HG02571 (cell line): ENCODE measurements around the gene RPL9.
"Not testable (repeated sequence)": the region's sequence is repeated elsewhere in the genome, so short reads cannot be mapped to it uniquely, and the experiment has no call there.

Experiments used
- ATAC-seq: cut with Tn5 transposase; IDR thresholded peaks from one replicate; pipeline ENCODE4 v1.9.1; 2021; ENCODE audit warnings: mild to moderate bottlenecking, moderate library complexity; ENCODE audit not compliant: unreplicated experiment

Gene RPL9

GRCh38 chr4:39467464-39467863 lies 8.7 kb upstream of the RPL9 start:
- no peak for ATAC-seq

- ATAC-seq: no peak
Observed at GRCh38 chr4:39466747-39467146, 8.0 kb upstream of the RPL9 start.

- ATAC-seq: no peak
Observed at GRCh38 chr4:39464886-39465501, 6.3 kb upstream of the RPL9 start.

GRCh38 chr4:39458161-39458504 lies 589 bp downstream of the RPL9 start:
- ATAC-seq: not testable (repeated sequence)

- ATAC-seq: no peak
Observed at GRCh38 chr4:39456946-39457763, 1.6 kb downstream of the RPL9 start.

- ATAC-seq: no peak
Observed at GRCh38 chr4:39455486-39455885, 3.2 kb downstream of the RPL9 start.

- no peak for ATAC-seq
Observed at GRCh38 chr4:39453738-39454137, 5.0 kb downstream of the RPL9 start.

- ATAC-seq: no peak
Observed at GRCh38 chr4:39452860-39453587, 5.7 kb downstream of the RPL9 start.

- ATAC-seq: no peak
Observed at GRCh38 chr4:39452153-39452859, 6.4 kb downstream of the RPL9 start.

GRCh38 chr4:39451423-39452023 lies 7.2 kb downstream of the RPL9 start:
- ATAC-seq: no peak

- ATAC-seq: no peak
Observed at GRCh38 chr4:39450618-39451017, 8.1 kb downstream of the RPL9 start.

GRCh38 chr4:39446842-39447573 lies 11.7 kb downstream of the RPL9 start:
- ATAC-seq: peak; percentile 78

GRCh38 chr4:39446483-39446841 lies 12.3 kb downstream of the RPL9 start:
- ATAC-seq: no peak

- no peak for ATAC-seq
Observed at GRCh38 chr4:39442998-39443397, 15.7 kb downstream of the RPL9 start.

- no peak for ATAC-seq
Observed at GRCh38 chr4:39441593-39441992, 17.1 kb downstream of the RPL9 start.

- no peak for ATAC-seq
Observed at GRCh38 chr4:39435659-39436563, 22.8 kb downstream of the RPL9 start.

GRCh38 chr4:39433878-39434492 lies 24.7 kb downstream of the RPL9 start:
- ATAC-seq: no peak

- ATAC-seq: no peak
Observed at GRCh38 chr4:39429476-39430334, 29.0 kb downstream of the RPL9 start.
